Fibroblast of mammary gland (primary cell): Measurements from ENCODE around the gene PCED1B.
"Not testable (repeated sequence)": the region's sequence is repeated elsewhere in the genome, so short reads cannot be mapped to it uniquely, and the experiment has no call there.

Source experiments
- DNase-seq: peaks from one replicate; pipeline ENCODE4 v3.0.0-alpha.2; 2010; ENCODE audit warnings: low read depth
- H3K4me3 ChIP-seq: 2 replicates; pipeline ENCODE4 v1.5.1; 2011; ENCODE audit warnings: low read depth, mild to moderate bottlenecking, low read length, moderate library complexity; ENCODE audit not compliant: control insufficient read depth
- CTCF ChIP-seq: conservative IDR thresholded peaks from 2 replicates; pipeline ENCODE4 v1.5.1; 2011; ENCODE audit warnings: low read depth, low read length, inconsistent platforms; ENCODE audit not compliant: control insufficient read depth, insufficient read depth

PCED1B gene

GRCh38 chr12:47035484-47035883 is 43.9 kb upstream of the PCED1B start:
- no peak for TF ChIP-seq CTCF
- H3K4me3 ChIP-seq = no peak overlapping the region
- DNase-seq = no peak

DNA sequence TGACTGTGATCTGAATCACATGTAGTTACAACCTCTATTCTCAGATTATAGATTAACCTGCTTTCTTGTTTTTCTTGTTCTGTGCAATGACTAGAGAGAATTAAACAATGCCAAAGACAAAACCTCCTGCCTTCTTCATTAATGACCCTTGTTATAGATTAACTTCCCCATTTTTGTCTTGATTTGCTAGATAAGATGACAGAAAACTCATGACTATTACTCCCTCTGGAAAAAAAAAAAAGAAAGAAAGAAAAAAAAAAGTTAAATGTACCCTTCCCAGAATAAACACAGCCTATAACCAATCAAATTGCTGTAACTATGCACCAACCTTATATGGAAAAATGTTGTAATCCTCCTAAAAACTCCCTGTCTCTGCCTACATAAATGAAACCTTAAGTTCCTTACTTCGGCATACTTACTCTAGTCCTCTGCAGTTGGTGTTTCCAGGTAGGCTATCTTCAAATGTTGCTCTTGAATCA is 41.1 kb upstream of the PCED1B start:
- no peak overlapping the region for H3K4me3 ChIP-seq
- no peak for DNase-seq
- no peak for TF ChIP-seq CTCF

GRCh38 chr12:47039079-47039478 is 40.3 kb upstream of the PCED1B start:
- no peak overlapping the region for H3K4me3 ChIP-seq
- TF ChIP-seq CTCF = no peak
- no peak for DNase-seq

DNA sequence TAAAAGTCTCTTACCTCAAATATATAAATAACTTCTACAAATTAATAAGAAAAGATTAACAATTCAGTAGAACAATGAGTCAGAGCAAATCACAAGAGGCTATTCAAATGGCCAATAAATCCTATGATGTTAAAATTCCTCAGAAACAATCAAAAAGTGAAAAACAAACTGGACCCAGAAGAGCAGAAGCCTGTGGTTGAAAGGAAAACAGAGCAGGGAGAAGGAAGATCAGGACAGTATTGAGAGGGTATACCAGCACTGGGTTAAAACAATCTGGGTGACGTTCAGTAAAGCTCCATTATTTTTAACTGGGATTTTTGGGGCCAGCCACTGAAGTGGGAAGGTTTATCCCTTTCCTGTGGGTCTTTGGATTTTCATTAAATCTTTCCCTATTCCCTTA is 39.7 kb upstream of the PCED1B start:
- TF ChIP-seq CTCF = no peak
- no peak overlapping the region for H3K4me3 ChIP-seq
- no peak for DNase-seq

GRCh38 chr12:47041327-47041726 is 38.1 kb upstream of the PCED1B start:
- H3K4me3 ChIP-seq = no peak overlapping the region
- DNase-seq = no peak
- TF ChIP-seq CTCF = no peak

DNA sequence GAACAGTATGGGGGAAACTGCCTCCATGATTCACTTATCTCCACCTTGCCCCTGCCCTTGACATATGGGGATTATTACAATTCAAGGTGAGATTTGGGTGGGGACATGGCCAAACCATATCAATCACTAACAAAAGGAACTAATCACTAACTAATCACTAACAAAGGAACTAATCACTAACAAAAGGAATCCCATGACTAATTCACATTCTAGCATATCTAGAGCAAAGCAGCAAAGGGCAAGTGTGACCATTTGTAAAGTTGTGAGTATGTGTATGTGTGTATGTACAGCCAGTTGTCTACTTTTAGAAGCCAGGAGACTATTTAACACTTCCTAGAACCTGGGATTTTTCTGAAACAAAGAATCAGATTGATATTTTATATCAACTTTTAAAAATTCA is 30.9 kb upstream of the PCED1B start:
- DNase-seq = no peak
- no peak for TF ChIP-seq CTCF
- no peak overlapping the region for H3K4me3 ChIP-seq

DNA sequence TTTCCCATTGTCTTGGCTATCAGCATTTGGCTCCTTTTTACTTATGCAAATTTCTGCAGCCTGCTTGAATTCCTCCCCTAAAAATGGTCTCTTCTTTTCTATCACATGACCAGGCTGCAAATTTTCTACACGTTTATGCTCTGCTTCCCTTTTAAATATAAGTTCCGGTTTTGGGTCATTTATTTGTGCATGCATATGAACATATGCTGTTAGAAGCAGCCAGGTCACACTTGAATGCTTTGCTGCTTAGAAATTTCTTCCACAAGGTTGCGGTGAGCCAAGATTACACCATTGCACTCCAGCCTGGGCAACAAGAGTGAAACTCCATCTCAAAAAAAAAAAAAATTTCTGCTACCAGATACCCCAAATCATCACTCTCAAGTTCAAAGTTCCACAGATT is 28.1 kb upstream of the PCED1B start:
- DNase-seq, H3K4me3 ChIP-seq: not testable (repeated sequence)

- TF ChIP-seq CTCF = no peak
- DNase-seq = no peak
- H3K4me3 ChIP-seq = no peak overlapping the region
Observed at GRCh38 chr12:47052274-47052673, 27.1 kb upstream of the PCED1B start.
